Right forelimb (tissue), 1 donor: Measurements from ENCODE around the gene CNBD2.
"Not testable (repeated sequence)": the region's sequence is repeated elsewhere in the genome, so short reads cannot be mapped to it uniquely, and the experiment has no call there.

ENCODE experiments used
- DNase-seq: peaks from one replicate; pipeline ENCODE4 v3.0.0-alpha.2; 2018

CNBD2 gene

GRCh38 chr20:35975576-35976373 lies 7.4 kb downstream of the CNBD2 start:
- no peak for DNase-seq

DNA sequence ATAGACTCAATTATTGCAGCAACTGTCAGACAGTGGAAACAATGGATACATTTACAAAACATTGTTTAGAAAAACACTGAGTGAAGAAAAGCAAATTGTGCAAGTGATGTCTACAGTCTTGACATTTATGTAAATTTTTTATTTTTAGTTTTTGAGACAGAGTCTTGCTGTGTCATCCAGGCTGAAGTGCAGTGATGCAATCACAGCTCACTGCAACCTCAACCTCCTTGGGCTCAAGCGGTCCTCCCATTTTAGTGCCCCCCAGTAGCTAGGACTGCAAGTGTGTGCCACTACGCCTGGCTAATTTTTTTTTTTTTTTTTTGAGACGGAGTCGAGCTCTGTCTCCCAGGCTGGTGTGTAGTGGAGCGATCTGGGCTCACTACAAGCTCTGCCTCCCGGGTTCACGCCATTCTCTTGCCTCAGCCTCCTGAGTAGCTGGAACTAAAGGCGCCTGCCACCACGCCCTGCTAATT lies 9.7 kb downstream of the CNBD2 start:
- DNase-seq = no peak

DNA sequence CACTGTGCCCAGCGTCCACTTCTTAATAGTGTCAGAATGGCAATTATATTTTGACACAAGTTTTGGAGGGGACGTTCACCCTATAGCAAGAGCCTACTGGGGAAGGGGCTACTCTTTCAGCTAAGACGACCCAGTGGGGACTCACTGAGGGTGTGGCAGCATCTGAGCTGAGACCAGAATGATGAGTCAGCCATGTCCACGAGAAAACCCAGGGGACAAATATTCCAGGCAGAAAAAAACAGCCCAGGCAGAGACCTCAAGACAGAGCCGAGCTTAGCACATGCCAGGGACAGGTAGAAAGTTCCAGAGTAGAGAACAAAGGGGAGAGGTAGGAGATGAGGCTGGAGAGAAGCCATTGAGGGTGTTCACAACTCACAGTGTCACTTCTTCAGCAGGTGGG lies 11.2 kb downstream of the CNBD2 start:
- no peak for DNase-seq

DNA sequence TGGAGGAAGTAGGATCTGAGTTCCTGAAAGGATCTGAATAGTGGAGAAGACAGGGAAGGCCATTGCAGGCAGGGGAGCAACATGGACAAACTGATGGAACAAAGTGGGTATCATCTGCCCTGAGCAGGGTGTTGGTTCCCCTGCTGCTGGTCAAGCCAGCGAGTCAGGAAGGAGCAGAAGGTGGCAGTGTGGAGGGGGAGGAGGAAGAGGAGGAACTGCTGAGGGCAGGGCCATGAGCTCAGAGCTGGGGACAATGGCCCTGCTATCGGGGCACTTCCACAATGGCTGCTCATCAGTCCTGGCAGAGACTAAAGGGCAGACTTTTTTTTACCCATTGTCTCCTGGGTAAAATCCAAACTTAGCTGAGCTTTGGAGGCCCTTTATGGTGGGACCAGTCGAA lies 13.6 kb downstream of the CNBD2 start:
- no peak for DNase-seq

DNA sequence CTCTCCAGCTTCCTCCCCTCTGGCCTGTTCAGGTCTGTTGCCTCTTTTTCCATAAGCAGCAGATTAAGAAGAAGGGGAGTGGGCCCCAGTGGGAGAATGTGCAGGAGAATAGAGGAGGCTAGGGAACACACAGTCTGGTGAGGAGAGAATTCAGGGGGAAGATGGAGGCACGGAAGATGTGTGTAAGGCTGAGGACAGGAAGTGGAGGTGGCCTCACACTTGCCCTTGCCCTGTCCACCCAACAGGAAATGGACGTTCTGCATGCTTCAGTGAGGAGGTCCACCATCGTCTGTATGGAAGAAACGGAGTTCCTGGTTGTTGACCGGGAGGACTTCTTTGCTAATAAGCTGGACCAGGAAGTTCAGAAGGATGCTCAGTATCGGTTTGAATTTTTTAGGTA lies 16.0 kb downstream of the CNBD2 start:
- no peak for DNase-seq

GRCh38 chr20:35985806-35986205 lies 17.4 kb downstream of the CNBD2 start:
- DNase-seq = no peak

DNA sequence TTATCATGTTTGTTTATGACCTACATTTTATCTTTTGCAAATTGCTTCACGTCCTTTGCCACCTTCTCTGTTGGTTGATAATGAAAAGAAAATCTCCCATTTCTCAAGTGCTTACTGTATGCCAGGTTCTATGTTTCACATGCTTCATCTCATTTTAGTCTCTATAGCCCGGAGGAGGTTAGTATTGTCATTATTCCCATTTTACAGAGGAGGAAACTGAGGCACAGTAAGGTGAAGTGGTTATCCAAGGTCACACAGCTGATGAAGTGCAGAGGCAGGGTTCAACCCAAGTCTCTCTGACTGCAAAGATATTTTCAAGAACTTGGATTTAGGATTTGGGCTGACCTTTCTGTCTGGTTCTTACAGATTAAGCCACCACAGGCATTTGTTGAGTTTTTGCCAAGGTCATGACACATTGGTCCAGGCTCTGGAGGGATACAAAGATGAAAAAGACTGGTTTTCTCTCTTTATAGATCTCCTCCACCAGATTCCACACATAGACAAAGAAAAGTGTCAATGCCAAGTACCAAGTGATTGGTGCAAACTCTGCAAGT lies 20.6 kb downstream of the CNBD2 start:
- no peak for DNase-seq

GRCh38 chr20:35991142-35991771 lies 22.9 kb downstream of the CNBD2 start:
- no peak for DNase-seq

GRCh38 chr20:35992713-35993335 lies 24.4 kb downstream of the CNBD2 start:
- DNase-seq = peak; percentile 56

GRCh38 chr20:35994994-35995453 lies 26.6 kb downstream of the CNBD2 start:
- DNase-seq = peak; percentile 90

GRCh38 chr20:35996492-35996891 lies 28.1 kb downstream of the CNBD2 start:
- not testable (repeated sequence) for DNase-seq

DNA sequence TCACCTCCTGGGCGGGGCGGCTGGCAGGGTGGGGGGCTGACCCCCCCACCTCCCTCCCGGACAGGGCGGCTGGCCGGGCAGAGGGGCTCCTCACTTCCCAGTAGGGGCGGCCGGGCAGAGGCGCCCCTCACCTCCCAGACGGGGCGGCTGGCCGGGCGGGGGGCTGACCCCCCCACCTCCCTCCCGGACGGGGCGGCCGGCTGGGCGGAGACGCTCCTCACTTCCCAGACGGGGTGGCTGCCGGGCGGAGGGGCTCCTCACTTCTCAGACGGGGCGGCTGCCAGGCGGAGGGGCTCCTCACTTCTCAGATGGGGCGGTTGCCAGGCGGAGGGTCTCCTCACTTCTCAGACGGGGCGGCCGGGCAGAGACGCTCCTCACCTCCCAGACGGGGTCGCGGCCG lies 32.9 kb downstream of the CNBD2 start:
- DNase-seq = not testable (repeated sequence)

DNA sequence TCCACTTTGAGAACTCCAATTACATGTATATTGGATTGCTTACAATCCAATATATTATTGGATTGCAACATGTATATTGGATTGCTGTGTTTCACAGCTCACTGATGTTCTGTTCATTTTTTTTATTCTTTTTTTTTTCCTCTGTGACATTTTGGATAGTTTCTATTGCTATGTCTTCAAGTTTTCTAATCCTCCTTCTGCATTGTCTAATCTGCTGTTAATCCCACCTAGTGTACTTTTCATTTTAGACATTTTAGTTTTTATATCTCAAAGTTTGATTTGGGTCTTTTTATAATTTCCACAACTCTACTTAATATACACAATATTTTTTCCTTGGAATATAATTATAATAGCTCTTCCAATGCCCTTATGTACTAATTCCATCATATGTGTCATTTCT lies 34.5 kb downstream of the CNBD2 start:
- no peak for DNase-seq

- no peak for DNase-seq
Observed at GRCh38 chr20:36004045-36004444, 35.7 kb downstream of the CNBD2 start.

- DNase-seq = no peak
Observed at GRCh38 chr20:36008461-36009035, 40.2 kb downstream of the CNBD2 start.

- no peak for DNase-seq
Observed at GRCh38 chr20:36010076-36010475, 41.7 kb downstream of the CNBD2 start.

GRCh38 chr20:36010825-36011224 lies 42.4 kb downstream of the CNBD2 start:
- no peak for DNase-seq

- no peak for DNase-seq
Observed at GRCh38 chr20:36015806-36016403, 47.5 kb downstream of the CNBD2 start.

DNA sequence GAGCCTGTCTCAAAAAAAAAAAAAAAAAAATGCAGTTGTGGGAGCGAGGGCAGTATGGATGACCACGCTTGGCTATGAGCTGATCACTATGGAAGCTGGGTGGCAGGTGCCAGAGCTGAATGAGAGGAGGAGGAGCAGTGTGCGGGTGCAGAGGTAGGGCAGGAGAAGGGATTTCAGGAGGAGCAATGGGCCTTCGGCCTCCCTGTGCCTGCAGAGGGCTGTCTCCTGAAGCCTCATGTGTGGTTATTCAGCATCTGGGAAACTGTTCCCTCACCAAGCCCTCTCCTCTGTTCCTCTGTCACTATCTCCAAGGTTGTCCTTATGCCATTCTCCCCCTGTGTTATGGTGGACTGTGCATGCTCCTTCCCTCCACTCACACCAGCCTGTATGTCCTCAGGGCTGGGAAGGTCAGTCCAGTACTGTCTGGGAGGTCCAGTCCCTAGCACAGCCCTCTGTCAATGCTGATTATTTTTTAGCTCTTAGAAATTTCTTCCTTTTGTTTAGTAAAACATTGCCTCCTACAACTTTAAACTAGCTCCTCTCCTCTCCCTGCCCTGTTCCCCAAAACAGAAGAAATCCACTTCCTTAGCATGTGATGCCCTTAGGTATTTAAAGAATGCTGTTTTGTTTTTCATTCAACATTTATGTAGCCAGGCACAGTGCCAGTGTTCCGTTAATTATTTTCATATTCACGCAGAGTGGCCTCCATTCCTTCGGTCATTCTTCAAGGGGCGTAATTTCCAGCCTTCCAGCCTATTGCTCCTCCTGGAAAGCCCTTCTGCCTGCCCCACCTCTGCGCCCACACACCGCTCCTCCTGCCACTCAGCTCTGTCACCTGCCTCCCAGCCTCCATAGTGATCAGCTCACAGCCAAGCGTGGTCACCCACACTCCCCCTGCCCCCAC lies 48.9 kb downstream of the CNBD2 start:
- DNase-seq = no peak

GRCh38 chr20:36018208-36018988 lies 50.0 kb downstream of the CNBD2 start:
- DNase-seq = no peak

GRCh38 chr20:36026131-36026530 lies 57.7 kb downstream of the CNBD2 start:
- DNase-seq = not testable (repeated sequence)
